Heart left ventricle (tissue), 16 donors: Measurements from ENCODE around the gene BANK1. TPM values are rescaled to one million over a fixed set of nuclear protein-coding genes. Genes with fewer than 3 reads are reported as not detected.

Source experiments
- ATAC-seq, 4 donors: fragments of 200-7000 bp; cut with Tn5 transposase; one replicate each; pipeline ENCODE4 v1.9.1; 2020 to 2022; ENCODE audit warnings: moderate library complexity in 4 of 4, mild to moderate bottlenecking in 3 of 4, moderate number of reproducible peaks in 1 of 4
- DNase-seq, 5 donors: peaks; one replicate each; pipeline ENCODE4 v3.0.0-alpha.2; 2020
- H3K27ac ChIP-seq, 12 donors: fragments of 200-600 bp; sonication (generic) in 4 of 12; one replicate each; pipeline versions ENCODE4 v1.5.0 to v1.8.0; 2016 to 2022; ENCODE audit warnings: mild to moderate bottlenecking in 2 of 12
- H3K27me3 ChIP-seq, 9 donors: fragments of 200-600 bp; sonication (generic) in 2 of 9; one replicate each; pipeline versions ENCODE4 v1.5.1 to v1.8.0; 2016 to 2022; ENCODE audit warnings: mild to moderate bottlenecking in 3 of 9
- H3K36me3 ChIP-seq, 9 donors: fragments of 200-600 bp; sonication (generic) in 2 of 9; one replicate each; pipeline versions ENCODE4 v1.5.0 to v1.8.0; 2018 to 2022; ENCODE audit warnings: mild to moderate bottlenecking in 2 of 9
- H3K4me1 ChIP-seq, 12 donors: fragments of 200-600 bp; sonication (generic) in 4 of 12; one replicate each; pipeline versions ENCODE4 v1.5.0 to v1.8.0; 2016 to 2022; ENCODE audit warnings: mild to moderate bottlenecking in 3 of 12
- H3K4me3 ChIP-seq, 12 donors: fragments of 200-600 bp; sonication (generic) in 4 of 12; one replicate each; pipeline versions ENCODE4 v1.5.0 to v1.8.0; 2017 to 2022; ENCODE audit warnings: mild to moderate bottlenecking in 9 of 12, moderate library complexity in 4 of 12
- H3K9me3 ChIP-seq, 12 donors: fragments of 200-600 bp; sonication (generic) in 4 of 12; one replicate each; pipeline versions ENCODE4 v1.5.0 to v1.8.0; 2016 to 2022; ENCODE audit warnings: mild to moderate bottlenecking in 1 of 12
- POLR2A ChIP-seq, 2 donors: fragments of 450-650 bp; IDR thresholded peaks; one replicate each; pipeline ENCODE4 v1.6.1; 2017; ENCODE audit warnings: antibody characterized with exemption in 2 of 2, mild to moderate bottlenecking in 2 of 2, moderate library complexity in 2 of 2
- WGBS, 4 donors: extraction: QIAGEN DNeasy Blood & Tissue Kit in 2 of 4; methylation state at CpG; one replicate each; pipeline versions ENCODE4 v1.1.5 to v1.1.7; 2013 to 2018; 5-methylcytosine and 5-hydroxymethylcytosine counted together
- intact Hi-C, 10 donors: fragments of 100-400 bp; cut with DNase I; formaldehyde crosslinking; loops; one replicate each; pipeline versions ENCODE4 v1.11.1 to v1.14.2; 2022
- polyA plus RNA-seq, 2 donors: library from polyadenylated mRNA; stranded (reverse); fragments of 200-250 nt; gene quantifications; one replicate each; pipeline ENCODE4 v1.2.3, GENCODE V29; 2013
- total RNA-seq, 9 donors: library from RNA; depleted of rRNA in 2 of 9; stranded (reverse); fragments of >200 nt in 2 of 9; fragmentation: NEBNext Ultra II Directional in 3 of 9; extraction: Animal tissue kit (Norgen Biotek cat#: 25700) in 3 of 9; gene quantifications; one replicate each; pipeline versions ENCODE4 v1.1.0 to v1.2.4, GENCODE V29; 2016 to 2023
- TF ChIP-seq, protein P1 (sequence below), 12 donors: fragments of 200-600 bp; sonication (generic) in 4 of 12; IDR thresholded peaks; one replicate each; pipeline versions ENCODE4 v1.5.0 to v1.8.0; 2018 to 2022; ENCODE audit warnings: antibody characterized with exemption in 12 of 12, mild to moderate bottlenecking in 5 of 12
- donor health status: ischemic (EF 13 %, LVEDD 7.1; RV severe dilation, severe dysfunction).
- donor health status: healthy with polysubstance abuse.
- donor health status: DM: no; HTN: yes; CAD: no.
- donor health status: DM: no; HTN: no; CAD: no.
- donor health status: ischemic (EF 25% LVEDD 6.9; RV normal size, moderate dysfunction).
- donor health status: ischemic (EF 25% LVEDD 5.7; RV mildly dilated, moderate dysfunction).
- donor health status: healthy.
- donor health status: DM: yes; HTN: yes; CAD: no.
- donor health status: ischemic (EF 35%, LVEDD 5.7; RV mildly dilated, moderate dysfunction).
- donor health status: nonischemic (EF 11% LVEDD 7.7; RV severe dilation, severe dysfunction).
- donor health status: DM: yes; HTN: yes; CAD: no.
- donor health status: PGD.
- donor health status: ischemic (EF 29% LVEDD 5.4; RV normal size, mild dysfunction).
- donor health status: nonischemic (EF 23%, LVEDD 6.1; RV moderate dilation, normal function).

Gene BANK1
- total and polyA plus RNA-seq, 11 donors: 0.08 to 2.7 (median 0.46) TPM; not detected in 4

DNA sequence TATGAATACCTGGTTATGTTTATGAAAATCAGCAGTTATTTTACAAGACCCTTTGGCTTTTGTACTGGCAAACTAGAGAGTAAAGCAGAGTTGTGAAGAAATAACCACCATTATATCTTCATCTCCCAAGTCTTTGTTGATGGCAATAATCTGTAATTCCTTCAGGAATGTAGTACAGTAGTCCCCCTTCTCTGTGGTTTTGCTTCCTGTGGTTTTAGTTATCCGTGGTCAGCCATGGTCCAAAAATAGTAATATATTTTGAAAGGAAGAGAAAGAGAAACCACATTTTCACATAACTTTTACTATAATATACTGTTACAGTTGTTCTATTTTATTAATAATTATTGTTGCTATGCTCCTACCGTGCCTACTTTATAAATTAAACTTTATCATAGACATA is 27.8 kb downstream of the BANK1 start:
- Histone ChIP-seq H3K36me3 (no peaks in the 10 kb centered on the region), H3K4me3 (no peak overlapping the region), H3K27ac (no peak overlapping the region), H3K27me3 (no peaks in the 10 kb centered on the region), H3K4me1 (no peaks in the 10 kb centered on the region), H3K9me3 (peaks cover 0 to 9% (median 0%) of the 10 kb centered on the region in 12 donors)
- intact Hi-C loops: no loop called here
- TF ChIP-seq, protein P1, sequence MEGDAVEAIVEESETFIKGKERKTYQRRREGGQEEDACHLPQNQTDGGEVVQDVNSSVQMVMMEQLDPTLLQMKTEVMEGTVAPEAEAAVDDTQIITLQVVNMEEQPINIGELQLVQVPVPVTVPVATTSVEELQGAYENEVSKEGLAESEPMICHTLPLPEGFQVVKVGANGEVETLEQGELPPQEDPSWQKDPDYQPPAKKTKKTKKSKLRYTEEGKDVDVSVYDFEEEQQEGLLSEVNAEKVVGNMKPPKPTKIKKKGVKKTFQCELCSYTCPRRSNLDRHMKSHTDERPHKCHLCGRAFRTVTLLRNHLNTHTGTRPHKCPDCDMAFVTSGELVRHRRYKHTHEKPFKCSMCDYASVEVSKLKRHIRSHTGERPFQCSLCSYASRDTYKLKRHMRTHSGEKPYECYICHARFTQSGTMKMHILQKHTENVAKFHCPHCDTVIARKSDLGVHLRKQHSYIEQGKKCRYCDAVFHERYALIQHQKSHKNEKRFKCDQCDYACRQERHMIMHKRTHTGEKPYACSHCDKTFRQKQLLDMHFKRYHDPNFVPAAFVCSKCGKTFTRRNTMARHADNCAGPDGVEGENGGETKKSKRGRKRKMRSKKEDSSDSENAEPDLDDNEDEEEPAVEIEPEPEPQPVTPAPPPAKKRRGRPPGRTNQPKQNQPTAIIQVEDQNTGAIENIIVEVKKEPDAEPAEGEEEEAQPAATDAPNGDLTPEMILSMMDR (IDR thresholded peaks at IDR 0.05): no peak
- no peak for TF ChIP-seq POLR2A (IDR thresholded peaks at IDR 0.05)
- no peak for ATAC-seq
- WGBS, 4 donors: 34 to 68% (median 60%) methylated on average over 2 of the region's 2 CpGs
- DNase-seq: no peak

GRCh38 chr4:101823864-101824263 is 33.3 kb downstream of the BANK1 start:
- WGBS, 4 donors: 76 to 79% (median 77%) methylated on average over 2 of the region's 2 CpGs
- Histone ChIP-seq H3K4me3 (no peak overlapping the region), H3K4me1 (no peaks in the 10 kb centered on the region), H3K36me3 (no peaks in the 10 kb centered on the region), H3K9me3 (peaks cover 0 to 9% (median 0%) of the 10 kb centered on the region in 12 donors), H3K27ac (no peak overlapping the region), H3K27me3 (no peaks in the 10 kb centered on the region)
- intact Hi-C loops: no loop called here
- no peak for DNase-seq
- no peak for TF ChIP-seq POLR2A (IDR thresholded peaks at IDR 0.05)
- TF ChIP-seq, protein P1 (IDR thresholded peaks at IDR 0.05): no peak
- no peak for ATAC-seq

- intact Hi-C loops: no loop called here
- Histone ChIP-seq H3K4me1 (no peaks in the 10 kb centered on the region), H3K27me3 (no peaks in the 10 kb centered on the region), H3K9me3 (peaks cover 0 to 9% (median 0%) of the 10 kb centered on the region in 12 donors), H3K27ac (no peak overlapping the region), H3K4me3 (no peak overlapping the region), H3K36me3 (no peaks in the 10 kb centered on the region)
- TF ChIP-seq POLR2A (IDR thresholded peaks at IDR 0.05): no peak
- TF ChIP-seq, protein P1 (IDR thresholded peaks at IDR 0.05): no peak
- ATAC-seq (no peak), DNase-seq (no peak)
Observed at GRCh38 chr4:101824500-101824899, 34.0 kb downstream of the BANK1 start.

GRCh38 chr4:101825953-101826352 is 35.4 kb downstream of the BANK1 start:
- Histone ChIP-seq H3K27me3 (no peaks in the 10 kb centered on the region), H3K36me3 (no peaks in the 10 kb centered on the region), H3K9me3 (peaks cover 0 to 4% (median 0%) of the 10 kb centered on the region in 12 donors), H3K4me3 (no peak overlapping the region), H3K27ac (no peak overlapping the region), H3K4me1 (no peaks in the 10 kb centered on the region)
- TF ChIP-seq, protein P1 (IDR thresholded peaks at IDR 0.05): no peak
- TF ChIP-seq POLR2A (IDR thresholded peaks at IDR 0.05): no peak
- 86 to 91% (median 88%) methylated on average over 2 of the region's 2 CpGs for WGBS, 4 donors
- ATAC-seq: no peak
- DNase-seq: no peak
- intact Hi-C loops: no loop called here
